GM19023 (cell line): ENCODE data around the gene SLC2A1.
"Not testable (repeated sequence)": the region's sequence is repeated elsewhere in the genome, so short reads cannot be mapped to it uniquely, and the experiment has no call there.

Source experiments
- ATAC-seq: cut with Tn5 transposase; IDR thresholded peaks from one replicate; pipeline ENCODE4 v1.9.1; 2021; ENCODE audit warnings: mild to moderate bottlenecking, moderate library complexity; ENCODE audit not compliant: unreplicated experiment

The SLC2A1 gene

GRCh38 chr1:42931911-42932422, 26.7 kb downstream of the SLC2A1 start:
- ATAC-seq = peak; percentile 57

- no peak for ATAC-seq
Observed at GRCh38 chr1:42931108-42931539, 27.5 kb downstream of the SLC2A1 start.

- ATAC-seq = no peak
Observed at GRCh38 chr1:42930178-42931107, 28.2 kb downstream of the SLC2A1 start.

- no peak for ATAC-seq
Observed at GRCh38 chr1:42929434-42930177, 29.1 kb downstream of the SLC2A1 start.

- no peak for ATAC-seq
Observed at GRCh38 chr1:42928859-42929258, 29.8 kb downstream of the SLC2A1 start.

GRCh38 chr1:42927920-42928505, 30.7 kb downstream of the SLC2A1 start:
- no peak for ATAC-seq

- ATAC-seq = no peak
Observed at GRCh38 chr1:42927274-42927841, 31.3 kb downstream of the SLC2A1 start.

- no peak for ATAC-seq
Observed at GRCh38 chr1:42926879-42927242, 31.8 kb downstream of the SLC2A1 start.

GRCh38 chr1:42926235-42926878, 32.3 kb downstream of the SLC2A1 start:
- no peak for ATAC-seq

- ATAC-seq = peak; percentile 30
Observed at GRCh38 chr1:42924851-42925760, 33.6 kb downstream of the SLC2A1 start.

- ATAC-seq = peak; percentile 91
Observed at GRCh38 chr1:42924082-42924850, 34.4 kb downstream of the SLC2A1 start.

GRCh38 chr1:42923367-42924081, 35.1 kb downstream of the SLC2A1 start:
- no peak for ATAC-seq

GRCh38 chr1:42922687-42923366, 35.8 kb downstream of the SLC2A1 start:
- no peak for ATAC-seq

GRCh38 chr1:42921769-42922168, 36.9 kb downstream of the SLC2A1 start:
- ATAC-seq = no peak

- not testable (repeated sequence) for ATAC-seq
Observed at GRCh38 chr1:42919651-42920050, 39.0 kb downstream of the SLC2A1 start.

- no peak for ATAC-seq
Observed at GRCh38 chr1:42917241-42917495, 41.5 kb downstream of the SLC2A1 start.

GRCh38 chr1:42915456-42915855, 43.2 kb downstream of the SLC2A1 start:
- no peak for ATAC-seq
